ENCODE measurements around the gene AGPAT3.

Gene AGPAT3

DNA sequence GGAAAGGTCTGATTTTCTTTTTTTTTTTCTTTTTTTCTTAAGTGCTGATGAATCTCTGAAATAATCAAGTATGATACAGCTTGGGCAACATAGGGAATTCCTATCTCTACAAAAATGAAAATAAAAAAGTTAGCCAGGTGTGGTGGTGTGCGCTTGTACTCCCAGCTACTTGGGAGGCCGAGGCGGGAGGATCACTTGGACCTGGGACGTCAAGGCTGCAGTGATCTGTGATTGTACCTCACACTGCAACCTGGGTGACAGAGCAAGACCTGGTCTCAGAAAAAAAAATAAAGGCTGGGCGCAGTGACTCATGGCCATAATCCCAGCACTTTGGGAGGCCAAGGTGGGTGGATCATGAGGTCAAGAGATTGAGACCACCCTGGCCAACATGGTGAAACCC lies 153.1 kb downstream of the AGPAT3 start:
- intact Hi-C loops (cut with DNase I; ENCODE audit: low total_unique reads) = loop anchor here (10.0 kb wide), 1 partner anchor 153 kb away; the partner anchor contains the start of gene AGPAT3
- H3K27me3 ChIP-seq = no peaks in the 10 kb centered on the region
- no peak overlapping the region for H3K4me3 ChIP-seq
- H3K36me3 ChIP-seq = no peaks in the 10 kb centered on the region
- TF ChIP-seq, protein P1, sequence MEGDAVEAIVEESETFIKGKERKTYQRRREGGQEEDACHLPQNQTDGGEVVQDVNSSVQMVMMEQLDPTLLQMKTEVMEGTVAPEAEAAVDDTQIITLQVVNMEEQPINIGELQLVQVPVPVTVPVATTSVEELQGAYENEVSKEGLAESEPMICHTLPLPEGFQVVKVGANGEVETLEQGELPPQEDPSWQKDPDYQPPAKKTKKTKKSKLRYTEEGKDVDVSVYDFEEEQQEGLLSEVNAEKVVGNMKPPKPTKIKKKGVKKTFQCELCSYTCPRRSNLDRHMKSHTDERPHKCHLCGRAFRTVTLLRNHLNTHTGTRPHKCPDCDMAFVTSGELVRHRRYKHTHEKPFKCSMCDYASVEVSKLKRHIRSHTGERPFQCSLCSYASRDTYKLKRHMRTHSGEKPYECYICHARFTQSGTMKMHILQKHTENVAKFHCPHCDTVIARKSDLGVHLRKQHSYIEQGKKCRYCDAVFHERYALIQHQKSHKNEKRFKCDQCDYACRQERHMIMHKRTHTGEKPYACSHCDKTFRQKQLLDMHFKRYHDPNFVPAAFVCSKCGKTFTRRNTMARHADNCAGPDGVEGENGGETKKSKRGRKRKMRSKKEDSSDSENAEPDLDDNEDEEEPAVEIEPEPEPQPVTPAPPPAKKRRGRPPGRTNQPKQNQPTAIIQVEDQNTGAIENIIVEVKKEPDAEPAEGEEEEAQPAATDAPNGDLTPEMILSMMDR (IDR thresholded peaks at IDR 0.05) = no peak
- DNase-seq = no peak
- no peak overlapping the region for H3K27ac ChIP-seq
- peaks cover 0 to 31% (median 19%) of the 10 kb centered on the region in 4 donors for H3K4me1 ChIP-seq
- no peaks in the 10 kb centered on the region for H3K9me3 ChIP-seq

DNA sequence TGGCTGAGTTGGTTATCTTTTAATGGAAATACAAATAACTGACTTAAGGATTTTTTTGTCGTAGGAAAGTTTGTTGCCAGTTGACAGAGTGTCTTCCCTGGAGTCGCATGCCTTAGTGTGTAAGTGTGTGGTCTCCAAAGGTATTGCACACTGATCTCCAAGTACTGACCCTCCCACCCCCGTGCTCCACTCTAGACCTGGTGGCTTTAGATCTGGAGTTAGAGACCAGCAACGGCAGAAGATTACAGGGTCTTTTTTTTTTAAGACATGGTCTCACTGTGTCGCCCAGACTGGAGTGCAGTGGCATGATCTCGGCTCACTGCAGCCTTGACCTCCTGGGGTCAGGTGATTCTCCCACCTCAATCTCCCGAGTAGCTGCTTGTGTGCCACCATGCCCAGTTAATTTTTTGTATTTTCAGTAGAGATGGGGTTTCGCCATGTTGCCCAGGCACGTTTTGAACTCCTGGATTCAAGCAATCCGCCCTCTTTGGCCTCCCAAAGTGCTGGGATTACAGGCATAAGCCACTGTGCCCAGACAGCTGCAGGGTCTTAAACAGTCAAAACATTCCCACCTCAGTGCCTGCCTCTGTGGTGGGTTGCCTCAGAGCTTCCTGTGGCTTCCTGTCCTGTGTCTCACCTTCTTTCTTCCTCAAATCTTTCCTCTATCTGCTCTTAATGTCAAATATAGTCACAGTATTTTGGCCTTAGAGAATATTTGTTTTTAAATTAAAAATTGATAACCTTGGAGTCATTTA lies 154.0 kb downstream of the AGPAT3 start:
- intact Hi-C loops (cut with DNase I; ENCODE audit: low total_unique reads) = loop anchor here (10.0 kb wide), 1 partner anchor 154 kb away; the partner anchor contains the start of gene AGPAT3
- Histone ChIP-seq H3K9me3 (no peaks in the 10 kb centered on the region), H3K4me3 (no peak overlapping the region), H3K27me3 (no peaks in the 10 kb centered on the region), H3K27ac (no peak overlapping the region), H3K4me1 (peaks cover 0 to 22% (median 10%) of the 10 kb centered on the region in 4 donors), H3K36me3 (no peaks in the 10 kb centered on the region)
- TF ChIP-seq, protein P1 (IDR thresholded peaks at IDR 0.05) = no peak
- DNase-seq = no peak

DNA sequence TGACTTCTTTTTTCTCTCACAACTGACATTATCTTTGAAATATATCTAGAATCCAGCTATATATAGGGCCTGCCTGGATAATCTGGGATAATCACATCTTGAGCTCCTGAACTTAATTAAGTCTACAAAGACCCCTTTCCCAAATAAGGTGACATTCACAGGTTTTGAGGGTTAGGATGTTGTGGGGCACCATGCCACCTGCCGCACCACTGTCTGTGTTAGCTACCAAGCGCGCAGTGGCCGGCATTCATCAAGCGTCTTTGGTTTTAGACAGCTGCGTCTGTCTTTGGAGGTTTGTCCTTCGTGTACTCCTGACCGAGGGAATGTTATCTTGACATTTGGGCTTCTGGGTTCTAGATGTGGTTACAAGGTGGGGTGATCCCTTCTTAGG lies 154.5 kb downstream of the AGPAT3 start:
- Histone ChIP-seq H3K36me3 (no peaks in the 10 kb centered on the region), H3K27ac (no peak overlapping the region), H3K4me1 (peaks cover 0 to 19% (median 4%) of the 10 kb centered on the region in 4 donors), H3K27me3 (no peaks in the 10 kb centered on the region), H3K9me3 (no peaks in the 10 kb centered on the region), H3K4me3 (no peak overlapping the region)
- intact Hi-C loops (cut with DNase I; ENCODE audit: low total_unique reads) = loop anchor here (10.0 kb wide), 1 partner anchor 155 kb away; the partner anchor contains the start of gene AGPAT3
- TF ChIP-seq, protein P1 (IDR thresholded peaks at IDR 0.05) = no peak
- no peak for DNase-seq

DNA sequence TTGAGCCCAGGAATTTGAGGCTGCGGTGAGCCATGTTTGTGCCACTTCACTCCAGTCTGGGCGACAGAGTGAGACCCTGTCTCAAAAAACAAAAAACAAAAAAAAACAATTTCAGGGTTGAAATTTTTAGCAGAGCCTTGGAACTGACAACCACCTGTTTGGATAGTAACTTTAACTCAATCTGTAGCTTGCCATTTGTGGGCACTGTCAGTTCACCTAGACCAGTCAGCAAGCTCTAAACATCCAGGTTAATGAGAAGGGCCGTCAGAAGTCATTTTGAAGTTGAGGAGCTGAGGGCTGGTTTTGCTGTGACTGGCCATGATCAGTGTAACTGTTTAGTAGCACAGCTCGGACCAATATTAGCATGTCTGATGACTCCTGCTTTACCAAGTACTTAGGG lies 155.5 kb downstream of the AGPAT3 start:
- Histone ChIP-seq H3K4me3 (no peak overlapping the region), H3K4me1 (peaks cover 0 to 21% (median 7%) of the 10 kb centered on the region in 4 donors), H3K27ac (no peak overlapping the region), H3K9me3 (no peaks in the 10 kb centered on the region), H3K27me3 (no peaks in the 10 kb centered on the region), H3K36me3 (no peaks in the 10 kb centered on the region)
- TF ChIP-seq, protein P1 (IDR thresholded peaks at IDR 0.05) = no peak
- DNase-seq = no peak
- intact Hi-C loops (cut with DNase I; ENCODE audit: low total_unique reads) = no loop called here

DNA sequence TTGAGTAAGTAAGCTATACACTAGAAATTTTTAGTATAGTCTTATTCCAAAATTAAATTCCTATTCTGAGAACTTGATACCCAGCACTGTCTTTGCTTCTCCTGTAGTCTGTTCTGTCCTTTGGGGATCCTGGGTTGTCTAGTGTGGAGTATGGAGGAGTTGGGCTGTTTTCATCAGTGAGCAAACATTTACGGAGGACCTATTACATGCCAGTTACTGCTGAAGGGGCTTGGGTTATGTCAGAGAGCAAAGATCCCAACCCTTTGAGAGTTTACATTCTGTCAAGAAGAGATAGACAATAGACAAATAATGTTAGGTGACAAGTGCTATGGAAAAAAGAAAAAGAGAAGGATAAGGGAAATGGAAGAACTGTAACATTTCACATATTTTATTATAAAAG lies 156.0 kb downstream of the AGPAT3 start:
- peaks cover 0 to 21% (median 12%) of the 10 kb centered on the region in 4 donors for H3K4me1 ChIP-seq
- intact Hi-C loops (cut with DNase I; ENCODE audit: low total_unique reads) = no loop called here
- no peaks in the 10 kb centered on the region for H3K9me3 ChIP-seq

More for the DNA sequence above, 156.0 kb downstream of the AGPAT3 start:
- Histone ChIP-seq H3K36me3 (no peaks in the 10 kb centered on the region), H3K27me3 (no peaks in the 10 kb centered on the region), H3K4me3 (no peak overlapping the region), H3K27ac (no peak overlapping the region)
- DNase-seq = no peak
- TF ChIP-seq, protein P1 (IDR thresholded peaks at IDR 0.05) = no peak
